CD4-positive, CD25-positive, alpha-beta regulatory T cell (primary cell): ENCODE results near the gene CDKN2D. TPM values are rescaled to one million over a fixed set of nuclear protein-coding genes. Genes with fewer than 3 reads are reported as not detected.
"Not testable (repeated sequence)": the region's sequence is repeated elsewhere in the genome, so short reads cannot be mapped to it uniquely, and the experiment has no call there.

ENCODE experiments used
- ATAC-seq, 2 donors: fragments of 150-1000 bp; cut with Tn5 transposase; one replicate each; pipeline ENCODE4 v1.10.0; 2021; ENCODE audit warnings: low read depth in 2 of 2, moderate number of reproducible peaks in 2 of 2, moderate library complexity in 1 of 2
- DNase-seq, 3 donors: peaks; one replicate each; pipeline versions ENCODE4 v3.0.0 to v3.0.0-alpha.2; 2012 to 2022; ENCODE audit warnings: mixed read lengths in 1 of 3
- H3K27ac ChIP-seq: one replicate; pipeline ENCODE4 v1.7.0; 2013; ENCODE audit warnings: mild to moderate bottlenecking, low read length; ENCODE audit not compliant: insufficient read depth, poor library complexity, severe bottlenecking
- H3K27me3 ChIP-seq: one replicate; pipeline ENCODE4 v1.7.0; 2013; ENCODE audit warnings: low read length; ENCODE audit not compliant: control insufficient read depth, insufficient read depth
- H3K36me3 ChIP-seq: one replicate; pipeline ENCODE4 v1.7.0; 2013; ENCODE audit warnings: mild to moderate bottlenecking, low read length, moderate library complexity; ENCODE audit not compliant: control insufficient read depth, insufficient read depth
- H3K4me1 ChIP-seq: 2 replicates; pipeline ENCODE4 v1.7.0; 2013; ENCODE audit warnings: mild to moderate bottlenecking, low read length; ENCODE audit not compliant: insufficient read depth, control insufficient read depth, poor library complexity, severe bottlenecking
- H3K4me3 ChIP-seq: one replicate; pipeline ENCODE4 v1.7.0; 2013; ENCODE audit warnings: low read depth, mild to moderate bottlenecking, low read length, moderate library complexity
- H3K9me3 ChIP-seq, 2 experiments: 1 replicate in 1 of 2; 2 replicates in 1 of 2; pipeline ENCODE4 v1.7.0; 2013; ENCODE audit warnings: low read length in 2 of 2, mild to moderate bottlenecking in 1 of 2, moderate library complexity in 1 of 2; ENCODE audit not compliant: control insufficient read depth in 2 of 2
- H3K27ac Mint-ChIP-seq, 3 donors: one replicate each; pipeline ENCODE4 v1.8.0; 2020 to 2022; ENCODE audit warnings: mild to moderate bottlenecking in 3 of 3, mixed read lengths in 3 of 3, moderate library complexity in 2 of 3
- H3K27me3 Mint-ChIP-seq: one replicate; pipeline ENCODE4 v1.8.0; 2022; ENCODE audit warnings: mild to moderate bottlenecking, mixed read lengths
- H3K36me3 Mint-ChIP-seq: one replicate; pipeline ENCODE4 v1.8.0; 2020; ENCODE audit warnings: mixed read lengths
- H3K4me1 Mint-ChIP-seq, 4 donors: one replicate each; pipeline ENCODE4 v1.8.0; 2020 to 2022; ENCODE audit warnings: mixed read lengths in 4 of 4, mild to moderate bottlenecking in 1 of 4
- H3K4me3 Mint-ChIP-seq, 4 donors: one replicate each; pipeline ENCODE4 v1.8.0; 2020 to 2022; ENCODE audit warnings: mild to moderate bottlenecking in 4 of 4, mixed read lengths in 4 of 4, moderate library complexity in 3 of 4
- H3K9me3 Mint-ChIP-seq, 7 donors: one replicate each; pipeline ENCODE4 v1.8.0; 2020 to 2022; ENCODE audit warnings: mixed read lengths in 7 of 7, mild to moderate bottlenecking in 3 of 7, moderate library complexity in 2 of 7
- polyA plus RNA-seq, 4 donors: library from polyadenylated mRNA; unstranded; fragments of 300-500 nt; fragmentation: Illumina TruSeq; gene quantifications; one replicate each; pipeline ENCODE4 v1.2.3, GENCODE V29; 2021
- total RNA-seq: library from RNA; stranded (reverse); gene quantifications from one replicate; pipeline ENCODE4 v1.2.3, GENCODE V29; 2022

The CDKN2D gene
- total and polyA plus RNA-seq, 5 donors from 2014 or later: 57.0 to 125 (median 112) TPM

GRCh38 chr19:10575011-10575716 lies 6.4 kb upstream of the CDKN2D start:
- Mint-ChIP-seq H3K27ac (no peak overlapping the region), H3K36me3 (no peaks in the 10 kb centered on the region)
- ATAC-seq: no peak

DNA sequence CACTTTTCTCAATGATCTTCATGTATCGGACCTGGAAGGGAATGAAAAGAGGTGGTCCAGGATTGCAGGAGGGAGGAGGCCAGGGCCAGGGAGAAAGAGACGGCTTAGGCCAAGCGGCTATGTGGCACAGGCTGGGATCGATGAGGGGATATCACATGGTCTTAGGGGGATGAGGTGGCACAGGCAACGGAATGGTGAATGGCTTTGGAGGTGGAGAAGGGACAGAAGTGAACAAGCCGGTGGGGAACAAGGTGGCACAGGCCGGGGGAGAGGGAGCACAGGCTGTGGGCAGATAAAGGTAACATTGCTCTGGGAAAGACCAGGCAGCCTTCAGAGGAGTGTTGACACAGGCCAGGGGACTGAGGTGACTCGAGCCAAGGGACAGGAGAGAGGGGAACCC lies 5.7 kb upstream of the CDKN2D start:
- DNase-seq (no peak), ATAC-seq (no peak)
- no peaks in the 10 kb centered on the region for H3K27me3 ChIP-seq
- peak overlapping the region in 1 of 4 donors; percentile 61 for H3K4me3 Mint-ChIP-seq
- peaks cover 0 to 2% (median 0%) of the 10 kb centered on the region in 7 donors for H3K9me3 Mint-ChIP-seq
- no peak overlapping the region for H3K4me3 ChIP-seq
- no peaks in the 10 kb centered on the region for H3K36me3 Mint-ChIP-seq
- no peaks in the 10 kb centered on the region for H3K36me3 ChIP-seq
- no peaks in the 10 kb centered on the region for H3K9me3 ChIP-seq
- peaks cover 7% of the 10 kb centered on the region for H3K27me3 Mint-ChIP-seq
- peaks cover 4 to 10% (median 7%) of the 10 kb centered on the region in 4 donors for H3K4me1 Mint-ChIP-seq
- no peak overlapping the region for H3K27ac ChIP-seq
- peaks cover 10% of the 10 kb centered on the region for H3K4me1 ChIP-seq
- H3K27ac Mint-ChIP-seq: no peak overlapping the region

More at GRCh38 chr19:10575011-10575716, 6.4 kb upstream of the CDKN2D start:
- H3K4me1 Mint-ChIP-seq: peaks cover 4 to 9% (median 6%) of the 10 kb centered on the region in 4 donors
- Histone ChIP-seq H3K27ac (no peak overlapping the region), H3K9me3 (no peaks in the 10 kb centered on the region), H3K27me3 (no peaks in the 10 kb centered on the region), H3K36me3 (no peaks in the 10 kb centered on the region), H3K4me1 (peaks cover 7% of the 10 kb centered on the region), H3K4me3 (no peak overlapping the region)
- peak overlapping the region in 1 of 4 donors; percentile 61 for H3K4me3 Mint-ChIP-seq
- H3K27me3 Mint-ChIP-seq: peaks cover 7% of the 10 kb centered on the region
- peak in 1 of 3 donors; percentile 13 for DNase-seq
- H3K9me3 Mint-ChIP-seq: peaks cover 0 to 2% (median 0%) of the 10 kb centered on the region in 7 donors

DNA sequence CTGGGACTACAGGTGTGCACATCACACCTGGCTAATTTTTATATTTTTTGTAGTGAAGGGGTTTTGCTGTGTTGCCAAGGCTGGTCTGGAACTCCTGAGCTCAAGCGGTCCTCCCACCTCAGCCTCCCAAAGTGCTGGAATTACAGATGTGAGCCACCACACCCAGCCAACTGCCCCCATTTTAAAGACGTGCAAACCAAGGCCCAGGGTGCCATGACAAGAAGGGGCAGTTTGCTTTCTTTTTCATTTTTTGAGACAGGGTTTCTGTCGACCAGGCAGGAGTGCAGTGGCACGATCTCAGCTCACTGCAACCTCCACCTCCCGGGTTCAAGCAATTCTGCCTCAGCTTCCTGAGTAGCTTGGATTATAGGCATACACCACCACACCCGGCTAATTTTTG lies 5.0 kb upstream of the CDKN2D start:
- peaks cover 13% of the 10 kb centered on the region for H3K27me3 Mint-ChIP-seq
- not testable (repeated sequence) for ATAC-seq, H3K9me3 ChIP-seq

DNA sequence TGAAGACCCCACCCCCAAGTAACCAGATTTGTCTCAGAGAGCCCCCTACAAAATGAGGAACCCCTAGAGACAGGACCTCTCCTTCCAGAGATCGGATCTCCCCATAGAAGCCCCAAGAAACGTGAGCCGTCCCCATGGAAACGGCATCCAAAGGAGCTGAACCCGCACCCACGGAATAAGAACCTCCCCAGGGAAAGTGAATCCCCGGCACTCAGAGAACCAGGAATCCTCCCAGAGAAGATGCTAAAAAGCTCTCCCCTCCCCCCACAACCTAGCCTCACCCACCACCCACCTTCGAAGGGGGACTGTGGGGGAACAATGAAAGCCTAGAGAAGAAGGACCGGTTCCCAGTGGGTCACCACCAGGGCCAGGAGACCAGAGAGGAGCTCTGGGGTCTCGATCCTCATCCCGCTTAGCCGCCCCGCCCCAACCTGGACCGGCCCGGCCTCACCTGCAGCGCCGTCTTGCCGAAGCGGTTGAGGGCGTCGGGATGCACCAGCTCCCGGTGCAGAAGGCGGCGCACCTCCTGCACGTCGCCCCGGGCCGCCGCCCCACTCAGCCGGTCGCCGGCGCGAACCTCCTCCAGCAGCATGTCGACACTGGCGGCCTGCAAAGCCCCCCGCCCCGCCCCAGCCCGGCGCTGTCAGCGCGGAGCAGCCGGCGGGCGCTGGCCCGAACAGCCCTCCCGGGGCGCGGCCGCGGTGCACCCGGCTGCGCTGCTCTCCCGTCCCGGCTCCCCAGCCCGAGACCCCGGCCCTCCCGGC lies 535 bp downstream of the CDKN2D start:
- Mint-ChIP-seq H3K4me1 (peaks cover 13 to 56% (median 36%) of the 10 kb centered on the region in 4 donors), H3K36me3 (no peaks in the 10 kb centered on the region)

More for the DNA sequence above, 5.0 kb upstream of the CDKN2D start:
- not testable (repeated sequence) for H3K4me3 Mint-ChIP-seq, H3K4me3 ChIP-seq, H3K36me3 ChIP-seq, H3K27ac Mint-ChIP-seq, H3K27me3 ChIP-seq, H3K36me3 Mint-ChIP-seq, H3K9me3 Mint-ChIP-seq, DNase-seq, H3K27ac ChIP-seq
- peaks cover 5 to 16% (median 11%) of the 10 kb centered on the region in 4 donors for H3K4me1 Mint-ChIP-seq
- peaks cover 13% of the 10 kb centered on the region for H3K4me1 ChIP-seq

GRCh38 chr19:10567656-10568055 lies 1.1 kb downstream of the CDKN2D start:
- peak overlapping the region; percentile 96 to 99 (median 97) for H3K27ac Mint-ChIP-seq
- H3K36me3 ChIP-seq: peaks cover 1% of the 10 kb centered on the region
- ATAC-seq: no peak
- peaks cover 0 to 2% (median 0%) of the 10 kb centered on the region in 7 donors for H3K9me3 Mint-ChIP-seq
- no peaks in the 10 kb centered on the region for H3K9me3 ChIP-seq
- H3K27ac ChIP-seq: peak overlapping the region; percentile 91
- H3K4me1 ChIP-seq: peaks cover 51% of the 10 kb centered on the region
- H3K27me3 ChIP-seq: no peaks in the 10 kb centered on the region
- peak overlapping the region; percentile 94 to 97 (median 94) for H3K4me3 Mint-ChIP-seq
- H3K27me3 Mint-ChIP-seq: peaks cover 20% of the 10 kb centered on the region
- peaks cover 13 to 57% (median 36%) of the 10 kb centered on the region in 4 donors for H3K4me1 Mint-ChIP-seq
- H3K36me3 Mint-ChIP-seq: no peaks in the 10 kb centered on the region
- peak overlapping the region; percentile 88 for H3K4me3 ChIP-seq
- DNase-seq: no peak

More for the DNA sequence above, 535 bp downstream of the CDKN2D start:
- H3K36me3 ChIP-seq: no peaks in the 10 kb centered on the region
- H3K27ac ChIP-seq: peak overlapping the region; percentile 91
- no peaks in the 10 kb centered on the region for H3K27me3 ChIP-seq
- H3K9me3 ChIP-seq: no peaks in the 10 kb centered on the region
- H3K27me3 Mint-ChIP-seq: peaks cover 20% of the 10 kb centered on the region
- peak overlapping the region; percentile 96 to 99 (median 97) for H3K27ac Mint-ChIP-seq
- H3K9me3 Mint-ChIP-seq: peaks cover 0 to 2% (median 0%) of the 10 kb centered on the region in 7 donors
- H3K4me3 ChIP-seq: peak overlapping the region; percentile 88
- peaks cover 51% of the 10 kb centered on the region for H3K4me1 ChIP-seq
- ATAC-seq (peak; percentile 7), DNase-seq (peak in 1 of 3 donors; percentile 69)
- peak overlapping the region; percentile 94 to 97 (median 94) for H3K4me3 Mint-ChIP-seq

GRCh38 chr19:10566658-10567410 lies 1.9 kb downstream of the CDKN2D start:
- peak overlapping the region; percentile 96 to 99 (median 99) for H3K27ac Mint-ChIP-seq
- peaks cover 13% of the 10 kb centered on the region for H3K27me3 Mint-ChIP-seq
- ATAC-seq (no peak), DNase-seq (peak; percentile 39 to 69 (median 65))
- H3K4me1 Mint-ChIP-seq: peaks cover 8 to 51% (median 30%) of the 10 kb centered on the region in 4 donors
- Histone ChIP-seq H3K27ac (peak overlapping the region; percentile 91), H3K9me3 (no peaks in the 10 kb centered on the region), H3K4me1 (peaks cover 44% of the 10 kb centered on the region), H3K36me3 (peaks cover 5% of the 10 kb centered on the region), H3K27me3 (no peaks in the 10 kb centered on the region), H3K4me3 (peak overlapping the region; percentile 88)
- H3K36me3 Mint-ChIP-seq: no peaks in the 10 kb centered on the region
- peak overlapping the region; percentile 94 to 97 (median 94) for H3K4me3 Mint-ChIP-seq
- peaks cover 0 to 2% (median 0%) of the 10 kb centered on the region in 7 donors for H3K9me3 Mint-ChIP-seq

DNA sequence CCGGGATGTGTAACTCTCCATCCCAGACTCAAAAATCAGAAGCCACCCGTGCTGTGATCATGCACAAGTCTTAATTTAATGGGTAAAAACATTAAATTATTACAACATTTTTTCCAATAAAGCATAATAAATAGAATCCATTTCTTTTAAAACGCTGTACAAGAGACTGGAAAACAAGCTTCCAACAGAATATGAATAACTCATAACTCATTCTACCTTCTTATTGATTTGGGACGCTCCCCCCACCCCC lies 2.4 kb downstream of the CDKN2D start:
- Histone ChIP-seq H3K4me1 (peaks cover 44% of the 10 kb centered on the region), H3K27ac (peak overlapping the region; percentile 91), H3K4me3 (peak overlapping the region; percentile 88), H3K9me3 (no peaks in the 10 kb centered on the region), H3K27me3 (no peaks in the 10 kb centered on the region), H3K36me3 (peaks cover 5% of the 10 kb centered on the region)
- no peak for DNase-seq
- peaks cover 13% of the 10 kb centered on the region for H3K27me3 Mint-ChIP-seq
- peak overlapping the region; percentile 94 to 97 (median 94) for H3K4me3 Mint-ChIP-seq
- ATAC-seq: no peak
- peaks cover 1% of the 10 kb centered on the region for H3K36me3 Mint-ChIP-seq
- H3K4me1 Mint-ChIP-seq: peaks cover 8 to 56% (median 30%) of the 10 kb centered on the region in 4 donors
- H3K27ac Mint-ChIP-seq: peak overlapping the region; percentile 96 to 99 (median 99)
- peaks cover 0 to 2% (median 0%) of the 10 kb centered on the region in 7 donors for H3K9me3 Mint-ChIP-seq
